Calu3 (cell line): ENCODE measurements around the gene VPS13D. TPM values are rescaled to one million over a fixed set of nuclear protein-coding genes. Genes with fewer than 3 reads are reported as not detected.

Source experiments
- BruUV-seq: library from RNA; stranded (reverse); fragments of 400-500 nt; replicated peaks from 2 replicates; lab custom pipeline; 2021; lab: Mats Ljungman, UMichigan
- CTCF ChIA-PET: fragments of 300-600 bp; sonication (Branson Sonifier 250); formaldehyde crosslinking; loops from one replicate; lab custom pipeline; 2022; ENCODE audit warnings: antibody characterized with exemption; lab: Charles Lee
- DNase-seq: peaks from one replicate; pipeline ENCODE4 v3.0.0; 2022
- H3K27ac Mint-ChIP-seq: one replicate; pipeline ENCODE4 v1.8.0; 2022; ENCODE audit warnings: mixed read lengths; ENCODE audit not compliant: unreplicated experiment
- H3K27me3 Mint-ChIP-seq: one replicate; pipeline ENCODE4 v1.8.0; 2022; ENCODE audit warnings: mixed read lengths; ENCODE audit not compliant: unreplicated experiment
- H3K36me3 Mint-ChIP-seq: one replicate; pipeline ENCODE4 v1.8.0; 2022; ENCODE audit warnings: mild to moderate bottlenecking, moderate library complexity, mixed read lengths; ENCODE audit not compliant: insufficient read depth, unreplicated experiment
- H3K4me1 Mint-ChIP-seq: one replicate; pipeline ENCODE4 v1.8.0; 2022; ENCODE audit warnings: mild to moderate bottlenecking, low read depth, mixed read lengths; ENCODE audit not compliant: unreplicated experiment
- H3K4me3 Mint-ChIP-seq: one replicate; pipeline ENCODE4 v1.8.0; 2022; ENCODE audit warnings: mild to moderate bottlenecking, low read depth, moderate library complexity, mixed read lengths; ENCODE audit not compliant: unreplicated experiment
- H3K9me3 Mint-ChIP-seq: one replicate; pipeline ENCODE4 v1.8.0; 2022; ENCODE audit warnings: low read depth, mixed read lengths; ENCODE audit not compliant: unreplicated experiment
- intact Hi-C: fragments of 100-400 bp; cut with micrococcal nuclease; formaldehyde crosslinking; loops from one replicate; pipeline ENCODE4 v1.10.0; 2022; ENCODE audit not compliant: unreplicated experiment
- total RNA-seq: library from RNA; stranded (reverse); gene quantifications from 2 replicates; pipeline ENCODE4 v1.2.3, GENCODE V29; 2022
- TF ChIP-seq, protein P1 (sequence below): fragments of 200-600 bp; IDR thresholded peaks from one replicate; pipeline ENCODE4 v1.8.0; 2022; ENCODE audit warnings: antibody characterized with exemption; ENCODE audit not compliant: unreplicated experiment

Gene VPS13D
- total RNA-seq, 1 experiment from 2014 or later: 30.6 TPM

DNA sequence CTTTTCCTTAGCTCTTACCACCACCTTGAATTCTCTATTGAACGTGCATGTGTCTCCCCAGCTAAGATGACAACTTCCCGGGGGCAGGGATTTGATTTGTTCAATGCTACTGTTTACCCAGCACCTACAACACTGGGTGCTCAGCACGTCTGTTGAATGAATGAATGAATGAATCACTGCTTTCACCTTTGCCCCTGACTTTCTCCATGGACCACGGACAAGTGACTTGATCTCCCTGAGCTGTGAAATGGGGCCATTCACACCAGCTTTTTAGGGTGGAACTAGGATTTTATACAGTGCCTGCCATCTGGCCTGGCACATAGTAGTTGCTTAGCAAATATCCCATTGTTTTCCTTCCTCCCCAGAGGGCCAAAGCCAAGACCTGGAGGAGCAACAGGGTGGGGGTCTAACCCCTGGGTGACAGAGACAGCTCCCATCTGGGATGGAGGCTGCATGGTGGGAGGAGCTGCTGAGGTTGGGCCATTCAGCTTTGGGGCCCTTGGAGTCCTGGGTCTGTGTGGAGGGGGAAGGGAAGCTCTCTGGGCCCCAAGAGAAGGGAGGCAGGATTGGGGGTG is 47.3 kb upstream of the VPS13D start:
- BruUV-seq: no TSS peak
- Mint-ChIP-seq H3K4me3 (no peak overlapping the region), H3K4me1 (peaks cover 21% of the 10 kb centered on the region), H3K36me3 (no peaks in the 10 kb centered on the region), H3K27me3 (peaks cover 13% of the 10 kb centered on the region), H3K9me3 (no peaks in the 10 kb centered on the region), H3K27ac (no peak overlapping the region)
- DNase-seq: no peak
- intact Hi-C loops: no loop called here
- CTCF ChIA-PET: no interaction called here
- TF ChIP-seq, protein P1, sequence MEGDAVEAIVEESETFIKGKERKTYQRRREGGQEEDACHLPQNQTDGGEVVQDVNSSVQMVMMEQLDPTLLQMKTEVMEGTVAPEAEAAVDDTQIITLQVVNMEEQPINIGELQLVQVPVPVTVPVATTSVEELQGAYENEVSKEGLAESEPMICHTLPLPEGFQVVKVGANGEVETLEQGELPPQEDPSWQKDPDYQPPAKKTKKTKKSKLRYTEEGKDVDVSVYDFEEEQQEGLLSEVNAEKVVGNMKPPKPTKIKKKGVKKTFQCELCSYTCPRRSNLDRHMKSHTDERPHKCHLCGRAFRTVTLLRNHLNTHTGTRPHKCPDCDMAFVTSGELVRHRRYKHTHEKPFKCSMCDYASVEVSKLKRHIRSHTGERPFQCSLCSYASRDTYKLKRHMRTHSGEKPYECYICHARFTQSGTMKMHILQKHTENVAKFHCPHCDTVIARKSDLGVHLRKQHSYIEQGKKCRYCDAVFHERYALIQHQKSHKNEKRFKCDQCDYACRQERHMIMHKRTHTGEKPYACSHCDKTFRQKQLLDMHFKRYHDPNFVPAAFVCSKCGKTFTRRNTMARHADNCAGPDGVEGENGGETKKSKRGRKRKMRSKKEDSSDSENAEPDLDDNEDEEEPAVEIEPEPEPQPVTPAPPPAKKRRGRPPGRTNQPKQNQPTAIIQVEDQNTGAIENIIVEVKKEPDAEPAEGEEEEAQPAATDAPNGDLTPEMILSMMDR: no peak

DNA sequence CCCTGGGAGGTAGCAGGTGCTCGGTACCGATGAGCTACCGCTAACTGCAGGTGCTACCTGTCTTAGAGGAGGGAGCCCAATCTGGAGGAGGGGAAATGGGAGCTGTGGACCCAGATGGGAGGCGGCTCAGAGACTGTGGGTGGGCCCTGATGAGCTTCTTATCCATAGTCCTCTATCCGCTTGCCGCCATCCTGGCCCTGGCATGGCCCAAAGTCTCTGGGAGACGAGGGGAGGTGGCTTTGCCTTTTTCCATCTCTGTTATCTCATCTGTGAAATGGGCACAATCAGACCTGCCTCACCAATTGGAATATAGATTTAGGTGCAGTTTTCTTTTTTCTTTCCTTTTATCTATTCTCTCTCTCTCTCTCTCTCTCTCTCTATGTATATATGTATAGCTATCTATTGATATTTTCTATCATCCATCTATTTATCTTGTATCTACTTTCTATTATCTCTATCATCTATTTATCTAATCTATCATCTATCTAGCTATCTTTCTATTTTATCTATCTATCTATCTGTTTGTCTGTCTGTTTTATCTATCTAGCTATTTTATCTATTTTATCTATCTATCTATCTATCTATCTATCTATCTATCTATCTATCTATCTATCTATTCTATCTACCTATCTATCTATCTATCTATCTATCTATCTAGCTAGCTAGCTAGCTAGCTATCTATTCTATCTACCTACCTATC is 46.6 kb upstream of the VPS13D start:
- TF ChIP-seq, protein P1: no peak
- Mint-ChIP-seq H3K4me1 (peaks cover 22% of the 10 kb centered on the region), H3K9me3 (no peaks in the 10 kb centered on the region), H3K27ac (no peak overlapping the region), H3K4me3 (no peak overlapping the region), H3K27me3 (peaks cover 9% of the 10 kb centered on the region), H3K36me3 (no peaks in the 10 kb centered on the region)
- CTCF ChIA-PET: no interaction called here
- BruUV-seq: no TSS peak
- no peak for DNase-seq
- intact Hi-C loops: no loop called here

DNA sequence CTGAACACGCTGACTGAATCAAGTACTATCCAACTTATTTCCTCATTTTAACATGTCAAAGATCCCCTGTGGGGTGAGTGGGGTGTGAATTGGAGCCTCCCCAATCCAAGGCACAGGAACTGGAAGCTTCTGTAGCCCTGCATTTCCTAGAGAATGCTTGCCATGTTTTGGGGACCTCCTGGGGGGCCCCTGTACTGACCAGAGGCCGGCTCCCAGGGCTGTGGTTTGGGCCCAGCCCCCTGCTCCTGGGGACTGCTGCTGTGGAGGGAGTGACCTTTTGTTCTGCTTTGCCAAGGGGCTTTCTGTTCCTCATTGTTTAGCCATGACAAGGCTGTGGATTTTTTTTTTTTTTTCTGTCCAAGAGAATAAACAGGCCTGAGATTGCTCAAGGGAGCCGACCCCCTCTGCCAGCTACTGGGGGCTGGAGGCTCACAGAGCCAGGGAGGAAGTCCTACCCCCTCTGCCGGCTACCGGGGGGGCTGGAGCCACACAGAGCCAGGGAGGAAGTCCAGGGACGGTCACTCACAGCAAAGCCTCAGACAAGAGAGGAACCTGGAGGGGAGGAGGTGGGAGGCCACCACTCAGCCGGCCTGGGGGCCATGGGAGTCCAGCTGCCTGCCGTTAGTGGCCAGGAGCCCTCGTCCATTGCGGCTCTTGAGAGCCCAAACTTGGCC is 45.7 kb upstream of the VPS13D start:
- intact Hi-C loops: no loop called here
- no peak overlapping the region for H3K27ac Mint-ChIP-seq
- DNase-seq: peak; percentile 21
- TF ChIP-seq, protein P1: no peak
- BruUV-seq: no TSS peak
- peaks cover 3% of the 10 kb centered on the region for H3K27me3 Mint-ChIP-seq
- CTCF ChIA-PET: interaction anchor here (1.2 kb wide), 1 partner anchor 60 kb away, joined by 6 read pairs; no protein-coding TSS in a partner anchor
- H3K4me1 Mint-ChIP-seq: peaks cover 17% of the 10 kb centered on the region
- no peak overlapping the region for H3K4me3 Mint-ChIP-seq
- H3K9me3 Mint-ChIP-seq: no peaks in the 10 kb centered on the region
- no peaks in the 10 kb centered on the region for H3K36me3 Mint-ChIP-seq

DNA sequence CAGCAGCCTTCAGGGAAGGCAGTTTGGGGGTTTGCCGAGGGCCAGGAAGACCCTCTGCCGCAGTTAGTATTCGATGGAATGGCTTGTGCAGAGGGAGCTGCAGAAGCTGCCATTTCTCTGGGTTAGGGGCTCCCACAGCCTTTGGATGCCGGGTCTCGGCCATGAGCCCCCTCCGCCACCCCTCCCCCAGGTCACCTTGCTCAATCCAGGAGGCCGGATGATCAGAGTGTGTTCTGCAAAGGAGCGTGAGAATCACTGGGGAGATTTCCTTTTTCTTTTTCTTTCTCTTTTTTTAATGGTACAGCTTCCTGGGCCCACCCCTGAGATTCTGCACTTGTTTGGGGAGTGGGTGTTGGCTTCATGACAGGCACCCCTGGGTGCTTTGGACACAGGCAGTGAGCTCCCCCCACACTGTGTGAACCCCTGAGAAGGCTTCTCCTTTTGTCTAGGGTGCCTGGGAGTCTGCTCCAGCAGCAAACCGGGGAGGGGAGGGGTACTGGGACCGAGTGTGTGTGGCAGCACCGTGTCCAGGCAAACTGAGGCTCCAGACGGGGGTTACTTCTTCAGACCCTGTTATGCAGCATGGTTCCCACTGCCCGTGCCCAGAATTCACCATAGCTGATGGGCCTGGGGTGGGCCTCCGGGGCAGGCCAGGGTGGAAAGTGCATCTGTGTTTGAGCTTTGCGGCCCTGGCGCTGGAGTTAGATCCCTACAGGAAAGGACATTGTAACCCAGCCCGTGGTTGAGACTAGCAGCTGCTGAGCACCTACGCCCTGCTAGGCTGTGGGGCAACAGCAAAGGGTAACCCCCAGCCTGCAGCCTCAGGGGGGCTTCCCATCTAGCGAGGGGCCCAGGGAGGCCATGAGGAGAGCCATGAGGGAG is 44.6 kb upstream of the VPS13D start:
- Mint-ChIP-seq H3K27ac (no peak overlapping the region), H3K4me1 (peaks cover 17% of the 10 kb centered on the region), H3K36me3 (no peaks in the 10 kb centered on the region), H3K9me3 (no peaks in the 10 kb centered on the region), H3K27me3 (peaks cover 15% of the 10 kb centered on the region), H3K4me3 (no peak overlapping the region)
- intact Hi-C loops: no loop called here
- CTCF ChIA-PET: interaction anchor here (0.5 to 1.2 kb wide), 2 partner anchors 49 to 61 kb away, joined by 3 to 6 read pairs; no protein-coding TSS in a partner anchor
- BruUV-seq: no TSS peak
- TF ChIP-seq, protein P1: no peak
- DNase-seq: no peak
